ENCODE measurements around the gene FHOD3. TPM values are rescaled to one million over a fixed set of nuclear protein-coding genes. Genes with fewer than 3 reads are reported as not detected.
A peak's percentile ranks its signal among the peaks of the same experiment; 100 is the strongest.

Gene FHOD3
- total RNA-seq (2014; rRNA removed) (18.1 and 32.2 TPM in 2 replicates), Bru-seq, nascent RNA (percentile 69 among the genes with signal in this experiment), BruChase-seq, experiment 1, labeled RNA remaining after a 6-hour chase (percentile 54 among the genes with signal in this experiment), BruChase-seq, experiment 2, labeled RNA remaining after a 2-hour chase (percentile 65 among the genes with signal in this experiment)
- long read RNA-seq, partial matches to known transcripts = 7 of 11 reads
- long read RNA-seq, other reads (novel, unspliced or antisense) = 3 of 11 reads

GRCh38 chr18:36297417-36298125 is at the start of gene FHOD3:
Gene FHOD3 (plus strand): TSS chr18:36297713. CDS start chr18:36297836, 123 bp downstream.
- Histone ChIP-seq H2AFZ (ENCODE audit: low read length) (0 out of 2 replicates have a peak within 1 kb of the TSS, but pooled peaks have one; percentile 26), H3K79me2 (ENCODE audit: low read length) (peaks cover 47% of the 10 kb centered on the region), H3K4me3 (ENCODE audit: low read length) (peak within 1 kb of the TSS; percentile 71), H3K4me2 (ENCODE audit: low read length) (peak within 1 kb of the TSS; percentile 81), H4K20me1 (ENCODE audit: low read length) (0 out of 2 replicates have a peak, but pooled peaks cover 9% of the 10 kb centered on the region), H3F3A (ENCODE audit: low read length, unreplicated experiment) (no peaks in the 10 kb centered on the region), H3K36me3 (ENCODE audit: low read depth, low read length) (no peaks in the 10 kb centered on the region), H3K4me1 (ENCODE audit: insufficient read depth, low read length) (peaks cover 14% of the 10 kb centered on the region; the same call in 1 of the 2 replicates), H3K27ac (ENCODE audit: low read length) (peak within 1 kb of the TSS; percentile 65), H3K9me3 (ENCODE audit: low read length) (no peaks in the 10 kb centered on the region), H3K9ac (ENCODE audit: low read length) (peak within 1 kb of the TSS; percentile 82), H3K9me2 (replicated peaks; ENCODE audit: low read length) (no peaks in the 10 kb centered on the region), H3K27me3 (ENCODE audit: low read length) (no peaks in the 10 kb centered on the region)
- CTCF ChIA-PET = interaction anchor here (0.6 to 0.7 kb wide), 3 partner anchors 12 to 602 kb away, joined by 3 to 6 read pairs (median 3); no protein-coding TSS in a partner anchor
- intact Hi-C loops (cut with micrococcal nuclease) = loop anchor here (2.0 to 10.0 kb wide), 2 partner anchors 75 to 457 kb away; no protein-coding TSS in a partner anchor
- TF ChIP-seq, protein P1, sequence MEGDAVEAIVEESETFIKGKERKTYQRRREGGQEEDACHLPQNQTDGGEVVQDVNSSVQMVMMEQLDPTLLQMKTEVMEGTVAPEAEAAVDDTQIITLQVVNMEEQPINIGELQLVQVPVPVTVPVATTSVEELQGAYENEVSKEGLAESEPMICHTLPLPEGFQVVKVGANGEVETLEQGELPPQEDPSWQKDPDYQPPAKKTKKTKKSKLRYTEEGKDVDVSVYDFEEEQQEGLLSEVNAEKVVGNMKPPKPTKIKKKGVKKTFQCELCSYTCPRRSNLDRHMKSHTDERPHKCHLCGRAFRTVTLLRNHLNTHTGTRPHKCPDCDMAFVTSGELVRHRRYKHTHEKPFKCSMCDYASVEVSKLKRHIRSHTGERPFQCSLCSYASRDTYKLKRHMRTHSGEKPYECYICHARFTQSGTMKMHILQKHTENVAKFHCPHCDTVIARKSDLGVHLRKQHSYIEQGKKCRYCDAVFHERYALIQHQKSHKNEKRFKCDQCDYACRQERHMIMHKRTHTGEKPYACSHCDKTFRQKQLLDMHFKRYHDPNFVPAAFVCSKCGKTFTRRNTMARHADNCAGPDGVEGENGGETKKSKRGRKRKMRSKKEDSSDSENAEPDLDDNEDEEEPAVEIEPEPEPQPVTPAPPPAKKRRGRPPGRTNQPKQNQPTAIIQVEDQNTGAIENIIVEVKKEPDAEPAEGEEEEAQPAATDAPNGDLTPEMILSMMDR (conservative IDR thresholded peaks at IDR 0.05; ENCODE audit: low read depth, low read length) = no peak
- TF ChIP-seq EZH2phosphoT487 (IDR thresholded peaks at IDR 0.05; ENCODE audit: borderline replicate concordance, low read length) (no peak), EZH2 (IDR thresholded peaks at IDR 0.05; ENCODE audit: low read length, unreplicated experiment) (no peak)
- peak; percentile 73 for ATAC-seq
- POLR2A ChIA-PET (ENCODE audit: unreplicated experiment) = interaction anchor here (1.0 kb wide), 1 partner anchor 12 kb away, joined by 6 read pairs; no protein-coding TSS in a partner anchor
- DNase-seq = peak; percentile 47
- BruUV-seq (replicated peaks) = no TSS peak

DNA sequence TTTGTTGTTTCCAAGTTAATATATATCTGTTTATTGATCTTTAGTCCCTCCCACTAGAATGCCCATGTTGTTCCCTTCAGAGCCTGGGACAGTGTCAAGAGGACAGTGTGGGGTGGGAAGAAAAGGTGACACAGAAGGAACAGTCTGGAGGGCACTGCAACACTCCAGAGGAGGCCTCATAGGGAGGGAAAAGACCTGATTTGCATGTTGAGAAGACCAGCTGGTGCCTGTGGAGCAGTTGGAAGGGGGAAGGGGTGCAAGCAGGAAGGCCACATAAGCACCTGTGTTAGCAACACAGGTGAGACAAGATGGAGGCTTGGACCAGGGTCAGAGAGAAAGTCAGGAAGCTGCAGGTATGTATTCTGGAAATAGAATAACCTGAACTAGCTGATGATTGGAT is 48.1 kb upstream of the FHOD3 start:
- H3F3A ChIP-seq (ENCODE audit: low read length, unreplicated experiment) = no peaks in the 10 kb centered on the region
- ChIA-PET POLR2A (ENCODE audit: unreplicated experiment) (no interaction called here), CTCF (no interaction called here)
- H3K4me3 ChIP-seq (ENCODE audit: low read length) = no peak overlapping the region
- no peaks in the 10 kb centered on the region for H3K27me3 ChIP-seq (ENCODE audit: low read length)
- no peaks in the 10 kb centered on the region for H3K79me2 ChIP-seq (ENCODE audit: low read length)
- H2AFZ ChIP-seq (ENCODE audit: low read length) = no peak overlapping the region
- no peak for ATAC-seq
- H3K9ac ChIP-seq (ENCODE audit: low read length) = no peak overlapping the region
- H4K20me1 ChIP-seq (ENCODE audit: low read length) = no peaks in the 10 kb centered on the region
- H3K4me2 ChIP-seq (ENCODE audit: low read length) = no peak overlapping the region
- intact Hi-C loops (cut with micrococcal nuclease) = no loop called here
- no peaks in the 10 kb centered on the region for H3K36me3 ChIP-seq (ENCODE audit: low read depth, low read length)
- no peak for TF ChIP-seq EZH2 (IDR thresholded peaks at IDR 0.05; ENCODE audit: low read length, unreplicated experiment)
- no peaks in the 10 kb centered on the region for H3K9me3 ChIP-seq (ENCODE audit: low read length)
- DNase-seq = no peak
- BruUV-seq (replicated peaks) = no TSS peak
- H3K9me2 ChIP-seq (replicated peaks; ENCODE audit: low read length) = no peaks in the 10 kb centered on the region
- no peaks in the 10 kb centered on the region for H3K4me1 ChIP-seq (ENCODE audit: insufficient read depth, low read length)
- no peak overlapping the region for H3K27ac ChIP-seq (ENCODE audit: low read length)

GRCh38 chr18:36250827-36251226 is 46.7 kb upstream of the FHOD3 start:
- Histone ChIP-seq H3K9ac (ENCODE audit: low read length) (no peak overlapping the region), H3K79me2 (ENCODE audit: low read length) (no peaks in the 10 kb centered on the region), H3K4me3 (ENCODE audit: low read length) (no peak overlapping the region), H3K27me3 (ENCODE audit: low read length) (no peaks in the 10 kb centered on the region), H3K9me3 (ENCODE audit: low read length) (no peaks in the 10 kb centered on the region), H3K4me2 (ENCODE audit: low read length) (no peak overlapping the region), H3K27ac (ENCODE audit: low read length) (no peak overlapping the region), H4K20me1 (ENCODE audit: low read length) (no peaks in the 10 kb centered on the region), H3K4me1 (ENCODE audit: insufficient read depth, low read length) (no peaks in the 10 kb centered on the region), H3K36me3 (ENCODE audit: low read depth, low read length) (no peaks in the 10 kb centered on the region), H3K9me2 (replicated peaks; ENCODE audit: low read length) (no peaks in the 10 kb centered on the region), H3F3A (ENCODE audit: low read length, unreplicated experiment) (no peaks in the 10 kb centered on the region), H2AFZ (ENCODE audit: low read length) (no peak overlapping the region)
- CTCF ChIA-PET = no interaction called here
- TF ChIP-seq, protein P1 (conservative IDR thresholded peaks at IDR 0.05; ENCODE audit: low read depth, low read length) = no peak
- TF ChIP-seq EZH2phosphoT487 (IDR thresholded peaks at IDR 0.05; ENCODE audit: borderline replicate concordance, low read length) (no peak), EZH2 (IDR thresholded peaks at IDR 0.05; ENCODE audit: low read length, unreplicated experiment) (no peak)
- BruUV-seq (replicated peaks) = no TSS peak
- POLR2A ChIA-PET (ENCODE audit: unreplicated experiment) = no interaction called here
- DNase-seq (no peak), ATAC-seq (no peak)
- intact Hi-C loops (cut with micrococcal nuclease) = no loop called here
